Common myeloid progenitor, CD34-positive (primary cell): ENCODE measurements around the gene ZNF608.

Experiments used
- CTCF ChIA-PET: fragments of 350-600 bp; sonication (Branson Sonifier 250); formaldehyde crosslinking; loops from one replicate; lab custom pipeline; 2021; ENCODE audit warnings: antibody characterized with exemption; lab: Charles Lee
- POLR2A ChIA-PET: fragments of 350-600 bp; sonication (Branson Sonifier 250); formaldehyde crosslinking; loops from one replicate; lab custom pipeline; 2021; ENCODE audit warnings: antibody characterized with exemption; lab: Charles Lee
- DNase-seq, 3 donors: peaks; one replicate each; pipeline versions ENCODE4 v3.0.0 to v3.0.0-alpha.2; 2013
- H3K27ac ChIP-seq, 2 experiments: 1 replicate in 1 of 2; 2 replicates in 1 of 2; pipeline ENCODE4 v1.7.0; 2013; ENCODE audit warnings: inconsistent platforms in 2 of 2, low read length in 2 of 2, mild to moderate bottlenecking in 2 of 2, low read depth in 1 of 2, moderate library complexity in 1 of 2; ENCODE audit not compliant: severe bottlenecking in 2 of 2, insufficient read depth in 1 of 2, poor library complexity in 1 of 2
- H3K27me3 ChIP-seq, 5 experiments: replicated peaks in 2 of 5; 1 replicate in 3 of 5; 2 replicates in 2 of 5; pipeline versions ENCODE4 v1.6.1 to v1.7.0; 2013; ENCODE audit warnings: low read length in 4 of 5, mild to moderate bottlenecking in 2 of 5, moderate library complexity in 2 of 5, inconsistent platforms in 1 of 5; ENCODE audit not compliant: insufficient read depth in 5 of 5, control insufficient read depth in 4 of 5
- H3K36me3 ChIP-seq, 4 experiments: 1 replicate in 2 of 4; 2 replicates in 2 of 4; pipeline versions ENCODE4 v1.6.1 to v1.7.0; 2013; ENCODE audit warnings: low read length in 3 of 4, control low read depth in 1 of 4, mild to moderate bottlenecking in 1 of 4; ENCODE audit not compliant: control insufficient read depth in 4 of 4, insufficient read depth in 4 of 4
- H3K4me1 ChIP-seq, 4 experiments: 1 replicate in 3 of 4; 2 replicates in 1 of 4; pipeline versions ENCODE4 v1.6.1 to v1.7.1; 2013; ENCODE audit warnings: low read length in 3 of 4, mild to moderate bottlenecking in 3 of 4, control low read depth in 1 of 4, inconsistent platforms in 1 of 4, moderate library complexity in 1 of 4; ENCODE audit not compliant: control insufficient read depth in 4 of 4, insufficient read depth in 4 of 4; ENCODE audit errors: control extremely low read depth in 1 of 4
- H3K4me3 ChIP-seq, 7 experiments: 1 replicate in 4 of 7; 2 replicates in 3 of 7; pipeline versions ENCODE4 v1.5.1 to v1.7.0; 2013; ENCODE audit warnings: mild to moderate bottlenecking in 7 of 7, low read length in 6 of 7, moderate library complexity in 6 of 7, inconsistent platforms in 2 of 7, low read depth in 2 of 7, control low read depth in 1 of 7; ENCODE audit not compliant: insufficient read depth in 4 of 7, control insufficient read depth in 1 of 7; ENCODE audit errors: extremely low read depth in 1 of 7
- H3K9me3 ChIP-seq, 5 experiments: 1 replicate in 4 of 5; 2 replicates in 1 of 5; pipeline versions ENCODE4 v1.6.1 to v1.7.1; 2013; ENCODE audit warnings: low read length in 4 of 5, mild to moderate bottlenecking in 2 of 5, inconsistent platforms in 1 of 5, low read depth in 1 of 5, moderate library complexity in 1 of 5; ENCODE audit not compliant: control insufficient read depth in 4 of 5, insufficient read depth in 2 of 5; ENCODE audit errors: control extremely low read depth in 1 of 5
- WGBS: methylation state at CpG from one replicate; pipeline ENCODE4 v1.1.5; 2013; ENCODE audit not compliant: insufficient coverage; 5-methylcytosine and 5-hydroxymethylcytosine counted together

The ZNF608 gene

GRCh38 chr5:124771761-124772160 lies 25.3 kb upstream of the ZNF608 start:
- POLR2A ChIA-PET: no interaction called here
- Histone ChIP-seq H3K27me3 (no peaks in the 10 kb centered on the region), H3K4me1 (peaks cover 2 to 15% (median 8%) of the 10 kb centered on the region in 4 experiments), H3K36me3 (no peaks in the 10 kb centered on the region), H3K27ac (no peak overlapping the region), H3K4me3 (no peak overlapping the region), H3K9me3 (no peaks in the 10 kb centered on the region)
- CTCF ChIA-PET: interaction anchor here (3.5 kb wide), 1 partner anchor 22 kb away, joined by 12 read pairs; no protein-coding TSS in a partner anchor
- WGBS: 100% methylated on average over 2 of the region's 3 CpGs
- DNase-seq: no peak

DNA sequence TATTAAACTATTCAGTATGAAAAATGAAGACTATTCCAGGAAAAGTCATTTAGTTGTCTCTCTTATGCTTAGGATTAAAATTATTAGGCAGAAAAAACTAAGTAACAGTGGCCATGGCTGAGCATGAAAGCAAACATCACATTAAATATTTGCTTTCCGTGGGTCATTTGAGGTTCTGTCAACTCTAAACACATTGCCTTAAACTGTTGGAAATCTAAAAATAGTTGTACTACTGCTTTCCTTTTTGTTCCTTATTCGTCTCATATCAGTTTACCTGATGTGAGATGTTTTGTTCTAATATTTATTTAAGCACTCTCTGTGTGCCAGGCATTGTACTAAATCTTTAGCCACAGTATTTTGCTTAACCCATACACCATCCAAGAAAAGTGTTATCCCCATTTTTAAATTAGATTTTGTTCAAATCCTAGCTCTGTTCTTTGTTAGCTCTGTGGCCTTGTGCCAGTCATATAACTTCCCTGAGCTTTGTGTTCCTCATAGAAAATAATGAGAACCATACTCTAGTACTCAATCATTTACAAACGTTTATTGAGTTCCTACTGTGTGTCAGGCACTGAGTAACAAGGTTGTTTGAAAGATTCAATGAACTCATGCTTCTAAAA lies 18.7 kb upstream of the ZNF608 start:
- WGBS: no CpG with 5 or more reads among the region's 3 CpGs
- Histone ChIP-seq H3K4me3 (no peak overlapping the region), H3K27ac (no peak overlapping the region), H3K36me3 (no peaks in the 10 kb centered on the region), H3K27me3 (no peaks in the 10 kb centered on the region), H3K4me1 (peaks cover 0 to 2% (median 0%) of the 10 kb centered on the region in 4 experiments), H3K9me3 (no peaks in the 10 kb centered on the region)
- ChIA-PET POLR2A (no interaction called here), CTCF (interaction anchor here (1.1 kb wide), 1 partner anchor 14 kb away, joined by 5 read pairs; no protein-coding TSS in a partner anchor)
- no peak for DNase-seq

GRCh38 chr5:124764585-124764984 lies 18.1 kb upstream of the ZNF608 start:
- no peaks in the 10 kb centered on the region for H3K36me3 ChIP-seq
- H3K27ac ChIP-seq: no peak overlapping the region
- ChIA-PET POLR2A (no interaction called here), CTCF (interaction anchor here (1.1 kb wide), 1 partner anchor 13 kb away, joined by 5 read pairs; no protein-coding TSS in a partner anchor)
- H3K27me3 ChIP-seq: no peaks in the 10 kb centered on the region
- no CpG with 5 or more reads among the region's 1 CpG for WGBS
- peaks cover 0 to 2% (median 0%) of the 10 kb centered on the region in 4 experiments for H3K4me1 ChIP-seq
- H3K9me3 ChIP-seq: no peaks in the 10 kb centered on the region
- no peak overlapping the region for H3K4me3 ChIP-seq
- no peak for DNase-seq

DNA sequence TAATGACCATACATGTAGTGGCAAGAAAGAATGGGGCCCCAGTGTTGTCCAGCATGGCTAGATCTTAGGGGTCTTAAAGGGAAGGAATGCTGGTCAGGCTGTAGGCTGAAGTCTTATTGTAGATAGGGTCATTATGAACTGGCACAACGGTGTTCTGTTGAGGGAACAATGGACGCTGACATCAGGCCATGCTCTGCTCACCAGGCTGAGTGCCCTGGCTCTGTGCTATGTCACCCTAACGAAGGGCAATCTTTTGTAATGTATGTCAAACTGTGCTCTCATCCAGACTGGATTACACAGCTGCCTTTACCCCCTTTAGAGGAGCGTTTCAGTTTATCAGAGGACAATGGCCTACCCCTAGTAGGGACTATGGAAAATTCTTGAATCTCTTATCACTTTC lies 14.6 kb upstream of the ZNF608 start:
- no peak for DNase-seq
- CTCF ChIA-PET: no interaction called here
- Histone ChIP-seq H3K27me3 (no peaks in the 10 kb centered on the region), H3K4me1 (peaks cover 0 to 2% (median 0%) of the 10 kb centered on the region in 4 experiments), H3K4me3 (no peak overlapping the region), H3K27ac (no peak overlapping the region), H3K9me3 (no peaks in the 10 kb centered on the region), H3K36me3 (no peaks in the 10 kb centered on the region)
- WGBS: 89% methylated on average over 3 of the region's 4 CpGs
- POLR2A ChIA-PET: no interaction called here

GRCh38 chr5:124760608-124761007 lies 14.2 kb upstream of the ZNF608 start:
- CTCF ChIA-PET: no interaction called here
- Histone ChIP-seq H3K27ac (no peak overlapping the region), H3K4me1 (peaks cover 0 to 2% (median 0%) of the 10 kb centered on the region in 4 experiments), H3K27me3 (no peaks in the 10 kb centered on the region), H3K9me3 (no peaks in the 10 kb centered on the region), H3K4me3 (no peak overlapping the region), H3K36me3 (no peaks in the 10 kb centered on the region)
- DNase-seq: no peak
- POLR2A ChIA-PET: no interaction called here

- Histone ChIP-seq H3K36me3 (no peaks in the 10 kb centered on the region), H3K27ac (no peak overlapping the region), H3K4me3 (no peak overlapping the region), H3K27me3 (no peaks in the 10 kb centered on the region), H3K9me3 (no peaks in the 10 kb centered on the region), H3K4me1 (no peaks in the 10 kb centered on the region)
- DNase-seq: no peak
- 96% methylated on average over 2 of the region's 3 CpGs for WGBS
- ChIA-PET CTCF (no interaction called here), POLR2A (interaction anchor here (0.7 kb wide), 1 partner anchor 103 kb away, joined by 3 read pairs; no protein-coding TSS in a partner anchor)
Observed at GRCh38 chr5:124755565-124755964, 9.1 kb upstream of the ZNF608 start.

- WGBS: no CpG with 5 or more reads among the region's 2 CpGs
- H3K9me3 ChIP-seq: no peaks in the 10 kb centered on the region
- H3K4me3 ChIP-seq: no peak overlapping the region
- CTCF ChIA-PET: no interaction called here
- no peaks in the 10 kb centered on the region for H3K36me3 ChIP-seq
- no peaks in the 10 kb centered on the region for H3K27me3 ChIP-seq
- DNase-seq: no peak
- H3K4me1 ChIP-seq: no peaks in the 10 kb centered on the region
- POLR2A ChIA-PET: no interaction called here
- no peak overlapping the region for H3K27ac ChIP-seq
Observed at GRCh38 chr5:124755041-124755440, 8.6 kb upstream of the ZNF608 start.
